ENCODE results near the gene PIGL.
"Not testable (repeated sequence)": the region's sequence is repeated elsewhere in the genome, so short reads cannot be mapped to it uniquely, and the experiment has no call there.

- TF ChIP-seq POLR2A (IDR thresholded peaks at IDR 0.05): not testable (repeated sequence)
- TF ChIP-seq, protein P1, sequence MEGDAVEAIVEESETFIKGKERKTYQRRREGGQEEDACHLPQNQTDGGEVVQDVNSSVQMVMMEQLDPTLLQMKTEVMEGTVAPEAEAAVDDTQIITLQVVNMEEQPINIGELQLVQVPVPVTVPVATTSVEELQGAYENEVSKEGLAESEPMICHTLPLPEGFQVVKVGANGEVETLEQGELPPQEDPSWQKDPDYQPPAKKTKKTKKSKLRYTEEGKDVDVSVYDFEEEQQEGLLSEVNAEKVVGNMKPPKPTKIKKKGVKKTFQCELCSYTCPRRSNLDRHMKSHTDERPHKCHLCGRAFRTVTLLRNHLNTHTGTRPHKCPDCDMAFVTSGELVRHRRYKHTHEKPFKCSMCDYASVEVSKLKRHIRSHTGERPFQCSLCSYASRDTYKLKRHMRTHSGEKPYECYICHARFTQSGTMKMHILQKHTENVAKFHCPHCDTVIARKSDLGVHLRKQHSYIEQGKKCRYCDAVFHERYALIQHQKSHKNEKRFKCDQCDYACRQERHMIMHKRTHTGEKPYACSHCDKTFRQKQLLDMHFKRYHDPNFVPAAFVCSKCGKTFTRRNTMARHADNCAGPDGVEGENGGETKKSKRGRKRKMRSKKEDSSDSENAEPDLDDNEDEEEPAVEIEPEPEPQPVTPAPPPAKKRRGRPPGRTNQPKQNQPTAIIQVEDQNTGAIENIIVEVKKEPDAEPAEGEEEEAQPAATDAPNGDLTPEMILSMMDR (IDR thresholded peaks at IDR 0.05): not testable (repeated sequence)
Observed at GRCh38 chr17:16201693-16202131, 15.3 kb upstream of the PIGL start.

Data from body of pancreas (tissue), 4 donors.